Fibroblast of mammary gland (primary cell): ENCODE measurements around the gene ABCF3.

Source experiments
- DNase-seq: peaks from one replicate; pipeline ENCODE4 v3.0.0-alpha.2; 2010; ENCODE audit warnings: low read depth
- H3K4me3 ChIP-seq: 2 replicates; pipeline ENCODE4 v1.5.1; 2011; ENCODE audit warnings: low read depth, mild to moderate bottlenecking, low read length, moderate library complexity; ENCODE audit not compliant: control insufficient read depth
- CTCF ChIP-seq: conservative IDR thresholded peaks from 2 replicates; pipeline ENCODE4 v1.5.1; 2011; ENCODE audit warnings: low read depth, low read length, inconsistent platforms; ENCODE audit not compliant: control insufficient read depth, insufficient read depth

The ABCF3 gene

GRCh38 chr3:184181596-184181995, 4.4 kb upstream of the ABCF3 start:
- H3K4me3 ChIP-seq = no peak overlapping the region
- TF ChIP-seq CTCF = no peak
- DNase-seq = no peak

GRCh38 chr3:184183679-184184078, 2.3 kb upstream of the ABCF3 start:
- DNase-seq = no peak
- H3K4me3 ChIP-seq = no peak overlapping the region
- no peak for TF ChIP-seq CTCF

DNA sequence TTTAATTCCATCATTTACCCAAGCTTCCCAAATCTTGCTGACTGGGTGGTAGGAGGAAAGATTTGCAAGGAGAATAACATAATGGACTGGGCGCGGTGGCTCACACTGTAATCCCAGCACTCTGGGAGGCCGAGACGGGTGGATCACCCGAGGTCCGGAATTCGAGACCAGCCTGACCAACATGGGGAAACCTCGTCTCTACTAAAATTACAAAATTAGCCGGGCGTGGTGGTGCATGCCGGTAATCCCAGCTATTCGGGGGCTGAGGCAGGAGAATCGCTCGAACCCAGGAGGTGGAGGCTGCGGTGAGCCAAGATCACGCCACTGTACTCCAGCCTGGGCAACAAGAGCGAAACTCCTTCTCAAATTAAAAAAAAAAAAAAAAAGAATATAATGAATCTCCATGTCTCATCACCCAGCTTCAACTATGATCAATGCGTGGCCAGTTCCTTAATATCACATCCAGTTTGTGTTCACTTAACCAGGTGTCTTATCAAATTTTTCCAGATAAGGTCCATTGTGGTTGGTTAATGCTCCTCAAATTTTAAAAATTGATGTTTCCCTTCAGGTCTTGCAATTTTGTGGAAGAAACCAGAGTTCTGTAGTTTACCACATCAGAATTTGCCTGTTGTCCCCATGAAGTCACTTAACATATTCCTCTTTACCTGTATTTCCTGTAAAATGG, 1.3 kb upstream of the ABCF3 start:
- no peak for DNase-seq
- TF ChIP-seq CTCF = no peak
- H3K4me3 ChIP-seq = no peak overlapping the region

DNA sequence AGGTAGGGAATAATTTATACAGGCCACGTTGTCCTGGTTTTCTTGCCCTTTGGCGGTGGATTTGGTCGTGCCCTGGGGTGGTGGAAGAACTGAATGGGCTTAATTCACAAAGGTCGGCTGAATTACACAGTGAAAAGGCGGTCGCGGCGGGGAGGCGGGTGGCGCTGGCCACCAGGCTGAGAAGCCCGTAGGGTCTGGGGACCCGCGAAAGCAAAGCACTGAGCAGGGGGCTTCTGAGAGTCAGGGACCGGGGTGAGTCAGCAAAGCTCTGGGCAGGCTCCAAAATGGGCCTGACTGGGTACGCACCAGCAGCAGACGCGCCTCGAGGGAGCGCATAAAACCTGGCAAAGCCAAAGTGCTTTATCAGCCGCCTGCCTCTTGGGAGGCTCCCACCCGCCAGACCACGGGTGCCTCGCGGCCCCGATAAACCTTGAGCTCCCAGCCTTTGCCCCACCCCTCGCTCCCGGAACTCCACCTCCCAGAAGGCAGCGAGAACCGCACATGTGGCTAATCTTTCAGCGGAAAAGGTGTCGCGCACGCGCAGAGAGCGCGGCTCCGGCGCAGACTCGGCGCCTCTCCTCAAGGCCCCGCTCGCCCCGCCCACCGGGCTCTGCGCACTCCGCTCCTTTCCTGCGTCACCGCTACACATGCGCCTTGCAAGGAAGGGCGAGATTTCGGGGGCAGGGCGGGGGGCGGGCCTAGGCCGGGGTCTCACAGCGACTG, 377 bp upstream of the ABCF3 start:
- H3K4me3 ChIP-seq = peak overlapping the region; percentile 98
- DNase-seq = peak; percentile 97
- no peak for TF ChIP-seq CTCF

GRCh38 chr3:184186902-184187207, 856 bp downstream of the ABCF3 start:
- H3K4me3 ChIP-seq = peak overlapping the region; percentile 98
- no peak for DNase-seq
- no peak for TF ChIP-seq CTCF

DNA sequence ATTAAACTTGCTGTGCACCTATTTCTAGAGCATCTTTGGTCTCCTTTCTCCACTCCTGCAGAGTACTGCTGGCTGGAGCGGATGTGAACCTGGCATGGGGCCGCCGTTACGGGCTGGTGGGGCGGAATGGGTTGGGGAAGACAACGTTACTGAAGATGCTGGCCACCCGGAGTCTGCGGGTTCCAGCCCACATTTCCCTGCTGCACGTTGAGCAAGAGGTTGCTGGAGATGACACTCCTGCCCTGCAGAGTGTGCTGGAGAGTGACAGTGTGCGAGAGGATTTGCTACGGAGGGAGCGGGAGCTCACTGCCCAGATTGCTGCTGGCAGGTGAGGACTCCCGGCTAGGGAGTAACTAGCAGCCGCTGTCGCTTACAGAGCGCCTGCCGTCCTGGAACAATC, 2.1 kb downstream of the ABCF3 start:
- H3K4me3 ChIP-seq = no peak overlapping the region
- no peak for DNase-seq
- no peak for TF ChIP-seq CTCF

GRCh38 chr3:184189421-184189820, 3.4 kb downstream of the ABCF3 start:
- no peak for TF ChIP-seq CTCF
- no peak for DNase-seq
- H3K4me3 ChIP-seq = no peak overlapping the region
